Subcutaneous abdominal adipose tissue (tissue), 5 donors: ENCODE results near the gene RRM2.

Source experiments
- H3K27ac ChIP-seq: one replicate; pipeline ENCODE4 v1.7.0; 2013; ENCODE audit warnings: low read depth, mild to moderate bottlenecking, inconsistent platforms, low read length, moderate library complexity
- H3K27me3 ChIP-seq, 5 donors: one replicate each; pipeline ENCODE4 v1.7.0; 2013; ENCODE audit warnings: low read length in 5 of 5, inconsistent platforms in 1 of 5; ENCODE audit not compliant: control insufficient read depth in 5 of 5, insufficient read depth in 4 of 5
- H3K36me3 ChIP-seq, 5 donors: one replicate each; pipeline ENCODE4 v1.7.0; 2013; ENCODE audit warnings: low read length in 5 of 5; ENCODE audit not compliant: control insufficient read depth in 5 of 5, insufficient read depth in 5 of 5
- H3K4me1 ChIP-seq, 5 donors: one replicate each; pipeline ENCODE4 v1.7.0; 2013; ENCODE audit warnings: low read length in 5 of 5, mild to moderate bottlenecking in 3 of 5, moderate library complexity in 1 of 5; ENCODE audit not compliant: control insufficient read depth in 5 of 5, insufficient read depth in 5 of 5
- H3K4me3 ChIP-seq, 5 donors: one replicate each; pipeline ENCODE4 v1.7.0; 2013; ENCODE audit warnings: low read length in 5 of 5, low read depth in 1 of 5
- H3K9ac ChIP-seq, 5 donors: one replicate each; pipeline ENCODE4 v1.7.0; 2013; ENCODE audit warnings: low read length in 5 of 5, mild to moderate bottlenecking in 4 of 5, moderate library complexity in 3 of 5
- H3K9me3 ChIP-seq, 5 donors: one replicate each; pipeline ENCODE4 v1.7.0; 2013; ENCODE audit warnings: low read length in 5 of 5; ENCODE audit not compliant: control insufficient read depth in 5 of 5
- donor health status: healthy.
- donor health status: healthy.
- donor health status: healthy.
- donor health status: healthy.
- donor health status: healthy.

RRM2 gene

GRCh38 chr2:10126632-10127026, 4.1 kb downstream of the RRM2 start:
- H3K9me3 ChIP-seq: no peaks in the 10 kb centered on the region
- H3K27ac ChIP-seq: no peak overlapping the region
- no peaks in the 10 kb centered on the region for H3K36me3 ChIP-seq
- no peak overlapping the region for H3K4me3 ChIP-seq
- no peak overlapping the region for H3K9ac ChIP-seq
- peaks cover 0 to 22% (median 18%) of the 10 kb centered on the region in 5 donors for H3K4me1 ChIP-seq
- peaks cover 10 to 16% (median 13%) of the 10 kb centered on the region in 5 donors for H3K27me3 ChIP-seq

GRCh38 chr2:10128420-10128819, 5.9 kb downstream of the RRM2 start:
- Histone ChIP-seq H3K4me1 (peaks cover 0 to 5% (median 2%) of the 10 kb centered on the region in 5 donors), H3K9me3 (no peaks in the 10 kb centered on the region), H3K9ac (no peak overlapping the region), H3K27me3 (peaks cover 1 to 9% (median 4%) of the 10 kb centered on the region in 5 donors), H3K27ac (no peak overlapping the region), H3K4me3 (no peak overlapping the region), H3K36me3 (no peaks in the 10 kb centered on the region)

- Histone ChIP-seq H3K4me1 (no peaks in the 10 kb centered on the region), H3K4me3 (no peak overlapping the region), H3K36me3 (no peaks in the 10 kb centered on the region), H3K27ac (no peak overlapping the region), H3K27me3 (peaks cover 0 to 4% (median 0%) of the 10 kb centered on the region in 5 donors), H3K9ac (no peak overlapping the region), H3K9me3 (no peaks in the 10 kb centered on the region)
These were observed 7.0 kb downstream of the RRM2 start for GRCh38 chr2:10129490-10129889.

DNA sequence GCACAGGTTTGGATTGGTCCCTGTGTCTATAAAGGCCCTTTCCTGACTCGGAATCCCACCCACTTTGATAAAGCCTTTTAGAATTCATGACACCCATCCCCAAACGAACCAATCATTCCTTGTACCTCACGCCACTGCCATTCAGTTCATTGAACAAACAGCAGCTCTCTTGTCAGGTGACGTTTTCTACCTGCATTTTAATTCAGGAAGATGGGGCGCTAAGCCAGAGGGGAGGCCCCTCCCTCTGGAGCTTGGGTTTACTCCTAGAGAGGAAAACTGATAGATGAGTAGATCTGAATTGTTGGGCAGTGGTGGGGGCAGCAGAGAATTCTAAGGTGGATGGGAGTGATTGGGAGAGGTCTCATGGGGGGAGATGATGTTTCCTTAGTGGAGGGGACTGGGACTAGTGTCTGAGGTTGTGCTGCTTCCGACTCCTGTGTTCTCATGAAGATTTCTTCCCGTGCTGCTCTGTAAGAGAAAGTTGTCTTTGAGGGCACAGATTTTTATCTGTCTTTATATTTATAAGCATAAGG, 9.6 kb downstream of the RRM2 start:
- Histone ChIP-seq H3K4me1 (no peaks in the 10 kb centered on the region), H3K9me3 (no peaks in the 10 kb centered on the region), H3K27me3 (peaks cover 0 to 4% (median 3%) of the 10 kb centered on the region in 5 donors), H3K36me3 (no peaks in the 10 kb centered on the region), H3K4me3 (no peak overlapping the region), H3K27ac (no peak overlapping the region), H3K9ac (no peak overlapping the region)

- Histone ChIP-seq H3K9me3 (no peaks in the 10 kb centered on the region), H3K27me3 (peaks cover 0 to 5% (median 3%) of the 10 kb centered on the region in 5 donors), H3K36me3 (no peaks in the 10 kb centered on the region), H3K9ac (no peak overlapping the region), H3K4me3 (no peak overlapping the region), H3K27ac (no peak overlapping the region), H3K4me1 (no peaks in the 10 kb centered on the region)
These were observed 10.1 kb downstream of the RRM2 start for GRCh38 chr2:10132596-10132995.

GRCh38 chr2:10132996-10133647, 10.6 kb downstream of the RRM2 start:
- Histone ChIP-seq H3K4me3 (no peak overlapping the region), H3K36me3 (no peaks in the 10 kb centered on the region), H3K4me1 (no peaks in the 10 kb centered on the region), H3K27me3 (peaks cover 0 to 6% (median 3%) of the 10 kb centered on the region in 5 donors), H3K27ac (no peak overlapping the region), H3K9ac (no peak overlapping the region), H3K9me3 (no peaks in the 10 kb centered on the region)

DNA sequence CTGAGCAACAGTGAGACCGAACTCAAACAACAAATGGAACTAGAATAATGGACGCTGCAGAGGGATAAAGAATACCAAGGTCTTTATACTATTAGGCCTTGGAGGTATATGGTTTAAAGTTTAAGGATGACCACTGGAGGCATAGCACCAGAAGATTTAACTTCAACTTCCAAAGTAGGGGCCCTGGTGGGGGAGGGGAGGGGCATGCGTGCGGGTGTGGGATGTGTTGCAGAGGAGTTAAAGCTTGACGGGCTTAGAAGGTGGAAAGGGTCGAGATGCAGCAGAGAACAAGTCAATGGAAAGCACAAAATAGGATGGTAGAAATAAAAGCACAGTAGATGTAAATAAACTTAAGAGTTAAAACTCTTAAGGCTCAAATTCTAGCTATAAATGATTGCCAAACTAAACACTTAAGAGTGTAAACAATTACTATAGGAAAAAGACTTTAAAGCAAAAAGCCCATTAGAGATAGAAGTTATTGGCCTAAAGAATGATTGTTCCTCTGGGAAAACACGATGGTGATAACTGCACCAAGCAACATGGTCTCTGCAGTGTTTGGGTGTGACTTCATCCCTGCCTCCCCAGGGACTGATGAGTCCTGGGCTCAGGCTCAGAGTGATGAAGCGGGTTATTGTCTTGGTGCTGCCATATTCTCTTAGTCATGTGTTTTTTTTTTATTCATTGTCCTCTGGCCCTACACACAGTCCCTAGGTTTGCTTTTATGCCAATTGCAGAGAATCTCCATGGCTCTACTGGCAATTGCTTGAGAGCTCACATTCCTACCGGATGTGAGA, 13.0 kb downstream of the RRM2 start:
- Histone ChIP-seq H3K9ac (no peak overlapping the region), H3K27ac (no peak overlapping the region), H3K27me3 (peaks cover 0 to 6% (median 3%) of the 10 kb centered on the region in 5 donors), H3K4me1 (no peaks in the 10 kb centered on the region), H3K36me3 (no peaks in the 10 kb centered on the region), H3K9me3 (no peaks in the 10 kb centered on the region), H3K4me3 (no peak overlapping the region)

- no peak overlapping the region for H3K9ac ChIP-seq
- no peaks in the 10 kb centered on the region for H3K9me3 ChIP-seq
- H3K27me3 ChIP-seq: peaks cover 0 to 6% (median 3%) of the 10 kb centered on the region in 5 donors
- H3K4me1 ChIP-seq: no peaks in the 10 kb centered on the region
- no peaks in the 10 kb centered on the region for H3K36me3 ChIP-seq
- H3K4me3 ChIP-seq: no peak overlapping the region
- no peak overlapping the region for H3K27ac ChIP-seq
These were observed 13.8 kb downstream of the RRM2 start for GRCh38 chr2:10136101-10136934.

GRCh38 chr2:10137053-10137843, 14.7 kb downstream of the RRM2 start:
- H3K27ac ChIP-seq: no peak overlapping the region
- H3K9me3 ChIP-seq: no peaks in the 10 kb centered on the region
- no peaks in the 10 kb centered on the region for H3K36me3 ChIP-seq
- H3K4me1 ChIP-seq: no peaks in the 10 kb centered on the region
- H3K4me3 ChIP-seq: no peak overlapping the region
- H3K27me3 ChIP-seq: peaks cover 0 to 6% (median 3%) of the 10 kb centered on the region in 5 donors
- no peak overlapping the region for H3K9ac ChIP-seq
